ENCODE data around the gene HOXB9. TPM values are rescaled to one million over a fixed set of nuclear protein-coding genes. Genes with fewer than 3 reads are reported as not detected.

HOXB9 gene
- total RNA-seq, 4 donors from 2014 or later, result not detected

DNA sequence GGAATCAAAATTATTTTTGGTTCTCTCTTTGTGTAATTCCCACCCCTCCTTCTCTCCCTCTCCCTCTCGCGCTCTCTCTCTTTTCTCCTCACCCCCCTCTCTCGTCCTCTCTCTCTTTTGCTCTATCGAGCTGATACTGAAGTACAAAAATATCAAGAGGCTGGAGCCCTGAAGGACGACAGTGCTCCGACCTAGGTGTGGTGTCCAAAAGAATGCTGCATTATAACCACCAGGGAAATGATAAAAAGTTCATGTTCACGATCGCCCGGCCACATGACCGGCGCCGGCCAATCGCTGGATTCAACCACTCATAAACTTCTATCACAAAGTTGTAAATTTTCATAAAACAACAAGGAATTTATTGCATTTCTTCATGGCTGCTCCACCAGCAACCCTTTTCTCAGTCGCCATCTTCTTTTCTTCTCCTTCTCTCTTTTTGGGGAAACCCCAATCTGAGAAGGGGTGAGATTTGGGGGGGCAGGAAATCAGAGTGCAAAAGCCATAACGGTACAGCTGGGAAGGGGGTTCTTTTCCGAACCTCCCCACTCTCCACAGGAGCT is 21.3 kb downstream of the HOXB9 start, which contains the start of gene HOXB6:
HOXB6 (minus strand) TSS at position 217 of the 560 bp plus-strand sequence. CDS start 6,836 bp downstream, outside the sequence.
- 24 to 25% methylated on average over 13 to 15 of the region's 16 CpGs for WGBS, 2 donors (ENCODE audit: low coverage in 1 of 2)
- H3K36me3 ChIP-seq, result no peaks in the 10 kb centered on the region
- TF ChIP-seq EP300 (IDR thresholded peaks at IDR 0.05) (no peak), POLR2AphosphoS5 (IDR thresholded peaks at IDR 0.05) (no peak), POLR2A (IDR thresholded peaks at IDR 0.05) (no peak)
- TF ChIP-seq, protein P1, sequence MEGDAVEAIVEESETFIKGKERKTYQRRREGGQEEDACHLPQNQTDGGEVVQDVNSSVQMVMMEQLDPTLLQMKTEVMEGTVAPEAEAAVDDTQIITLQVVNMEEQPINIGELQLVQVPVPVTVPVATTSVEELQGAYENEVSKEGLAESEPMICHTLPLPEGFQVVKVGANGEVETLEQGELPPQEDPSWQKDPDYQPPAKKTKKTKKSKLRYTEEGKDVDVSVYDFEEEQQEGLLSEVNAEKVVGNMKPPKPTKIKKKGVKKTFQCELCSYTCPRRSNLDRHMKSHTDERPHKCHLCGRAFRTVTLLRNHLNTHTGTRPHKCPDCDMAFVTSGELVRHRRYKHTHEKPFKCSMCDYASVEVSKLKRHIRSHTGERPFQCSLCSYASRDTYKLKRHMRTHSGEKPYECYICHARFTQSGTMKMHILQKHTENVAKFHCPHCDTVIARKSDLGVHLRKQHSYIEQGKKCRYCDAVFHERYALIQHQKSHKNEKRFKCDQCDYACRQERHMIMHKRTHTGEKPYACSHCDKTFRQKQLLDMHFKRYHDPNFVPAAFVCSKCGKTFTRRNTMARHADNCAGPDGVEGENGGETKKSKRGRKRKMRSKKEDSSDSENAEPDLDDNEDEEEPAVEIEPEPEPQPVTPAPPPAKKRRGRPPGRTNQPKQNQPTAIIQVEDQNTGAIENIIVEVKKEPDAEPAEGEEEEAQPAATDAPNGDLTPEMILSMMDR (IDR thresholded peaks at IDR 0.05), result no peak
- no peak within 1 kb of the TSS for H3K27ac ChIP-seq
- peak within 1 kb of the TSS in 1 of 2 donors; percentile 14 for H3K4me3 ChIP-seq
- H3K9me3 ChIP-seq, result no peaks in the 10 kb centered on the region
- H3K4me1 ChIP-seq, result peaks cover 0 to 28% (median 4%) of the 10 kb centered on the region in 3 donors
- H3K27me3 ChIP-seq, result peaks cover 100% of the 10 kb centered on the region
- no peak for ATAC-seq

DNA sequence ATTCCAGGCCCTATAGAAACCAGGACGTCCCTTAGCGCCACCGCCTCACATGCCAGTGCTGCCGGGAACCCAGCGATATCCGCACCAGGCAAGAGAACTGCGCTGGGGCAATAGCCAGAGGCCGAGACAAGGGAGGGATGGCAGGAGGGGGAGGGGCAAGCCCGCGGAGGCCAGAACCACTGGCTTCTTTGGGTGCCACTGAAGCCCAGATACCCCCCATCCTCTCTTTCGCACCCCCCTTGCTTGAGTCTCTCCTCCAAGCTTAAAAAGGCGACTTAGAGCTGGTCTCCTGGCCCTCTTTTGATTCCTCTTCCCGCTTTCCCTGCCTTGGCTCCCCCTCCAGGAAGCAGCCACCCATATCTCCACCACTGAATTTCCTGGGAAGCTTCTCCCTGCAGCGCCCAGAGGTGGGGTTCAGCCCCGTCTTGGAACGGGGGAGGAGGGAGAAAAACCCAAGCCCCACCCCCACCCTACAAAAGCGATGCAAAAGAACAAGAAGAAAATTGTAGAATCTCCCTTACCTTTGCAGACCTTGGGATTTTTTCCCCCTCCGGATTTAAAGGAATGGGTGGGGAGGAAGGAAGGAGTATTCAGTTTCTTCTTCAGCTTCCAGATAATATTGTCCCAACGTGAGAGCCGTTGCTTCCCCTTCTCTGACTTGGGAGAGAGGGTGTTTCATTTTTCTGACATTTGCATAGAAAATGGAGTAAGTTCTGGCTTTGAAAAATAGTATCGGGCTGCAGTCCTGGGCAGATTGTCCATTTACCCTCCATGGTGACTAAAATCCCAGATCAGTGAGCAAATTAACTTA is 22.0 kb downstream of the HOXB9 start:
- Histone ChIP-seq H3K27me3 (peaks cover 100% of the 10 kb centered on the region), H3K4me1 (peaks cover 0 to 25% (median 4%) of the 10 kb centered on the region in 3 donors), H3K27ac (no peak overlapping the region), H3K9me3 (no peaks in the 10 kb centered on the region), H3K4me3 (peak overlapping the region in 1 of 2 donors; percentile 14), H3K36me3 (no peaks in the 10 kb centered on the region)
- TF ChIP-seq, protein P1 (IDR thresholded peaks at IDR 0.05), result no peak
- TF ChIP-seq POLR2AphosphoS5 (IDR thresholded peaks at IDR 0.05) (no peak), EP300 (IDR thresholded peaks at IDR 0.05) (no peak)
- 5 to 9% methylated on average over 9 to 14 of the region's 21 CpGs for WGBS, 2 donors (ENCODE audit: low coverage in 1 of 2)
- no peak for ATAC-seq

DNA sequence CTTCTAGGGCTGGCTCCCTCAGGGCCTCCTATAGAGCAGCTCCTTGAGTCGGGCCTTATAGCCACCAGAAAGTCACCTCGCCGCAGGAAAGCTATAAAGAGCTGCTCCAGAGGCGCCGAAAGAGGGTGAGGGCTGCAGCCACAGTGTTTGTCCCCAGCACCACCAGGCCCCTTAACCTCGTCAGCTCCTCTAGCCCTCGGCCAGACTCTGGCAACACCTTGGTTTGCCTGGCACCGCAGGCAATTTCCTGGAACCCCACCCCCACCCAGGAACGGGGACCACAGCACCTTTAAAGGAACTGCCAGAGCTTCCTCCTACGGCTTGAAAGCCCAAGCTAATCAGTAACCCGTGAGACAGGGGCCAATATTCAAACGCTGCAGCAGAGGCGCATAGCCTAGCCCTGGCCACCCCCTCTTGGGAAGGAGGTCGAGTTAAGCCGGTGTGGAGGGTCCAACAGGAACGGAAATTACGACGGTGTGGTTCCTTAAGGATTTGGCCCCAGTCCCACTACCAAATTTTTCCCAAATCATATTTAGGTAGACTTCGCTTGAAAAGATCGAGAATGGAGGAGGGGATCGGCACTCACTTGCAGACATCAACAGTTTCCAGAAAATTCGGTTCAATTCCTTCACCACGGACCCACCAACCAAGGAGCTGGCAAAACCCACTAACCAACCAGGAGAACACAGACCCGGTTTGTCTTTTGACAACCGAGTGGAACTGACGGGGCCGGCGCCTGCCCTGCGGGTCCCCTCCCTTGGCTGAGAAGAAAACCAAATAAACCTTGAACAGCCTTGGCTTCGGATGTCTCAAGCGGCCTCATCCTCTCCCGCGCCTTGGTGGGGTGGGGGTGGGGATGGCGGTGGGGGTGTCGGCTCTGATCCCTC is 24.4 kb downstream of the HOXB9 start:
- no peaks in the 10 kb centered on the region for H3K9me3 ChIP-seq
- no peaks in the 10 kb centered on the region for H3K36me3 ChIP-seq
- ATAC-seq, result no peak
- H3K27me3 ChIP-seq, result peaks cover 100% of the 10 kb centered on the region
- TF ChIP-seq EP300 (IDR thresholded peaks at IDR 0.05) (no peak), POLR2AphosphoS5 (IDR thresholded peaks at IDR 0.05) (no peak), POLR2A (IDR thresholded peaks at IDR 0.05) (no peak)
- TF ChIP-seq, protein P1 (IDR thresholded peaks at IDR 0.05), result no peak
- H3K4me1 ChIP-seq, result peaks cover 0 to 47% (median 4%) of the 10 kb centered on the region in 3 donors
- H3K4me3 ChIP-seq, result no peak overlapping the region
- 24 to 25% methylated on average over 8 to 12 of the region's 35 CpGs for WGBS, 2 donors (ENCODE audit: low coverage in 1 of 2)
- H3K27ac ChIP-seq, result no peak overlapping the region

DNA sequence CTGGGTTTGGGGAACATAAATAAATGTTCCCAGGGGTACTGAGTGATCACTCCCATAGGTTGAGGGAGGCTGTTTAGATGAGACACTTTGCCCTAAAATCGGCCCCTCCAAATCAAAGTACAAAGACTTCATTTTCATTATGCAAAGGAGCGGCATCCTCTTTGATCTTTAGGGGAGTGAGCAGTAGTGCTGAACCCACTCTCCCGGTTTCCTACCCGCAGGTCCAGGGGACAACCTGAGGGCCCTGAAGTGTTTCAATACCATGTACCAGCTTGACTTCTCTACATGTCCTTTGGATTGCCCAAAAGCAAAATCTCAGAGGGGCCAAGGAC is 25.0 kb downstream of the HOXB9 start:
- TF ChIP-seq POLR2AphosphoS5 (IDR thresholded peaks at IDR 0.05) (no peak), EP300 (IDR thresholded peaks at IDR 0.05) (no peak), POLR2A (IDR thresholded peaks at IDR 0.05) (no peak)
- TF ChIP-seq, protein P1 (IDR thresholded peaks at IDR 0.05), result no peak
- 44 to 60% methylated on average over 1 to 4 of the region's 4 CpGs for WGBS, 2 donors (ENCODE audit: low coverage in 1 of 2)
- Histone ChIP-seq H3K27ac (no peak overlapping the region), H3K36me3 (no peaks in the 10 kb centered on the region), H3K4me3 (no peak overlapping the region), H3K9me3 (no peaks in the 10 kb centered on the region), H3K27me3 (peaks cover 100% of the 10 kb centered on the region), H3K4me1 (peaks cover 0 to 54% (median 6%) of the 10 kb centered on the region in 3 donors)
- no peak for ATAC-seq
